Central memory CD4-positive, alpha-beta T cell (primary cell): ENCODE results near the gene DUS2.
"Not testable (repeated sequence)": the region's sequence is repeated elsewhere in the genome, so short reads cannot be mapped to it uniquely, and the experiment has no call there.

ENCODE experiments used
- DNase-seq: peaks from one replicate; pipeline ENCODE4 v3.0.0; 2022

DUS2 gene

GRCh38 chr16:68078701-68079375 is 55.8 kb downstream of the DUS2 start:
- no peak for DNase-seq

GRCh38 chr16:68079376-68079625 is 56.2 kb downstream of the DUS2 start:
- no peak for DNase-seq

GRCh38 chr16:68079626-68080344 is 56.7 kb downstream of the DUS2 start:
- peak; percentile 68 for DNase-seq

- DNase-seq, result no peak
Observed at GRCh38 chr16:68081861-68082628, 59.0 kb downstream of the DUS2 start.

GRCh38 chr16:68082629-68083238 is 59.6 kb downstream of the DUS2 start:
- DNase-seq, result no peak

- no peak for DNase-seq
Observed at GRCh38 chr16:68083239-68083781, 60.2 kb downstream of the DUS2 start.

GRCh38 chr16:68083861-68084503 is 60.9 kb downstream of the DUS2 start:
- DNase-seq, result no peak

GRCh38 chr16:68084504-68085258 is 61.6 kb downstream of the DUS2 start:
- peak; percentile 77 for DNase-seq

GRCh38 chr16:68085259-68086071 is 62.4 kb downstream of the DUS2 start, which contains the start of gene NFATC3:
Gene NFATC3 (plus strand): TSS chr16:68085370. CDS start chr16:68085682, 312 bp downstream.
- DNase-seq, result peak; percentile 97

- DNase-seq, result no peak
Observed at GRCh38 chr16:68086336-68086841, 63.3 kb downstream of the DUS2 start.

GRCh38 chr16:68086860-68087268 is 63.8 kb downstream of the DUS2 start:
- no peak for DNase-seq

GRCh38 chr16:68087688-68088087 is 64.6 kb downstream of the DUS2 start:
- DNase-seq, result no peak

- DNase-seq, result no peak
Observed at GRCh38 chr16:68088130-68088972, 65.3 kb downstream of the DUS2 start.

- no peak for DNase-seq
Observed at GRCh38 chr16:68089067-68089466, 66.0 kb downstream of the DUS2 start.

- DNase-seq, result no peak
Observed at GRCh38 chr16:68090130-68090529, 67.0 kb downstream of the DUS2 start.

- DNase-seq, result no peak
Observed at GRCh38 chr16:68090533-68090932, 67.4 kb downstream of the DUS2 start.

GRCh38 chr16:68091380-68092261 is 68.5 kb downstream of the DUS2 start:
- DNase-seq, result no peak

- not testable (repeated sequence) for DNase-seq
Observed at GRCh38 chr16:68092275-68092674, 69.2 kb downstream of the DUS2 start.
